ENCODE measurements around the gene EIF1. TPM values are rescaled to one million over a fixed set of nuclear protein-coding genes. Genes with fewer than 3 reads are reported as not detected.

EIF1 gene
- total and polyA plus RNA-seq, 2 donors from 2014 or later: 842 to 1,166 TPM

DNA sequence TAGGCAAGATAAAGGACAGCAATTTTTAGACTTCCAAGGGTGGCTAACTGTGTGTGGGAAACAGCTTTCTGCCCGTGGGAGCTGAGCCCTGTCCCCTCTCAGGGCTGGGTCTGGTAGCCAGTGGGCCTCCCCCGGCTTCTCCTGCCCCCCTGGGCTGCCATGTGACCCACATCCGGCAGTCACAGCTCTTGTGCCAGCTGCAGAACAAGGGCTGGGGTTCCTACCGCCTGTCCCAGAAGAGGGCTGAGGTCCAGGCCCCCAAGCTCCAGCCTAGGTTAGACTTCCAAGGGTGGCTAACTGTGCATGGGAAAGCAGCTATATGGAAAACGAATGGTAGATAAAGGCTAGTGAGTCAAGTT is 29.6 kb downstream of the EIF1 start:
- H3K9ac ChIP-seq (ENCODE audit: low read length in 3 of 3): no peak overlapping the region
- no peaks in the 10 kb centered on the region for H3K27me3 ChIP-seq (ENCODE audit: control insufficient read depth, insufficient read depth, low read length)
- H3K36me3 ChIP-seq (ENCODE audit: control insufficient read depth in 2 of 3, insufficient read depth in 3 of 3, low read length in 3 of 3): no peaks in the 10 kb centered on the region
- DNase-seq (no peak), FAIRE-seq (no peak)
- no peaks in the 10 kb centered on the region for H3K4me1 ChIP-seq (ENCODE audit: control insufficient read depth in 2 of 3, insufficient read depth in 2 of 3, low read depth in 1 of 3, low read length in 3 of 3)
- H3K9me3 ChIP-seq (ENCODE audit: control insufficient read depth in 2 of 3, insufficient read depth in 1 of 3, low read length in 3 of 3): no peaks in the 10 kb centered on the region
- H3K27ac ChIP-seq (ENCODE audit: low read depth in 2 of 2, low read length in 2 of 2): no peak overlapping the region
- no peak overlapping the region for H3K4me3 ChIP-seq (ENCODE audit: low read length in 3 of 3)
- intact Hi-C loops (cut with DNase I): no loop called here
- TF ChIP-seq CTCF (IDR thresholded peaks at IDR 0.05; ENCODE audit: borderline replicate concordance, extremely low read depth, insufficient read depth): no peak

DNA sequence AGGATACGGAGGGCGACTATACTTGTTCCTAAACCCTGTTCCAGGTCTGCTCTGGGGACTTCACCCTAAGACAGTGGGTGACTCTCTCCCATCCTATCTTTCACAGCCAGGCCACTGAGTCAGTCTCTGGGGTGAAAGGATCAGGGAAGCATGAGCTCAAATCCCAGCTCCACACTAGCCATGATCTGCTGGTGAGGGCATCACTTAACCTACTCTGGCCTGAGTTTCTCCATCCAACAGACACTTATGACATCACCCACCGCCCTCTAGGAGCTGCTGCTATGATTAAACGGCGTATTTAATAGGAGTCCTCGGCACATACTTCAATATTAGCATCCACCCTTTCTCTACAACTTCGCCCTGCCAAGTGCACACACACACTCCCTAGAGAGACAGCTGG is 33.5 kb downstream of the EIF1 start:
- Histone ChIP-seq H3K27me3 (ENCODE audit: control insufficient read depth, insufficient read depth, low read length) (no peaks in the 10 kb centered on the region), H3K9me3 (ENCODE audit: control insufficient read depth in 2 of 3, insufficient read depth in 1 of 3, low read length in 3 of 3) (no peaks in the 10 kb centered on the region), H3K27ac (ENCODE audit: low read depth in 2 of 2, low read length in 2 of 2) (no peak overlapping the region), H3K9ac (ENCODE audit: low read length in 3 of 3) (no peak overlapping the region), H3K4me1 (ENCODE audit: control insufficient read depth in 2 of 3, insufficient read depth in 2 of 3, low read depth in 1 of 3, low read length in 3 of 3) (no peaks in the 10 kb centered on the region), H3K36me3 (ENCODE audit: control insufficient read depth in 2 of 3, insufficient read depth in 3 of 3, low read length in 3 of 3) (no peaks in the 10 kb centered on the region), H3K4me3 (ENCODE audit: low read length in 3 of 3) (no peak overlapping the region)
- no peak for DNase-seq
- no peak for TF ChIP-seq CTCF (IDR thresholded peaks at IDR 0.05; ENCODE audit: borderline replicate concordance, extremely low read depth, insufficient read depth)
- intact Hi-C loops (cut with DNase I): no loop called here
- FAIRE-seq: no peak

- Histone ChIP-seq H3K36me3 (ENCODE audit: control insufficient read depth in 2 of 3, insufficient read depth in 3 of 3, low read length in 3 of 3) (no peaks in the 10 kb centered on the region), H3K4me3 (ENCODE audit: low read length in 3 of 3) (no peak overlapping the region), H3K9me3 (ENCODE audit: control insufficient read depth in 2 of 3, insufficient read depth in 1 of 3, low read length in 3 of 3) (no peaks in the 10 kb centered on the region), H3K27me3 (ENCODE audit: control insufficient read depth, insufficient read depth, low read length) (no peaks in the 10 kb centered on the region), H3K9ac (ENCODE audit: low read length in 3 of 3) (no peak overlapping the region), H3K4me1 (ENCODE audit: control insufficient read depth in 2 of 3, insufficient read depth in 2 of 3, low read depth in 1 of 3, low read length in 3 of 3) (no peaks in the 10 kb centered on the region), H3K27ac (ENCODE audit: low read depth in 2 of 2, low read length in 2 of 2) (no peak overlapping the region)
- intact Hi-C loops (cut with DNase I): no loop called here
- FAIRE-seq (no peak), DNase-seq (no peak)
- no peak for TF ChIP-seq CTCF (IDR thresholded peaks at IDR 0.05; ENCODE audit: borderline replicate concordance, extremely low read depth, insufficient read depth)
Observed at GRCh38 chr17:41723801-41724475, 35.3 kb downstream of the EIF1 start.
